HTERT RPE-1 (cell line): ENCODE results near the gene ZNHIT1.

Source experiments
- in situ Hi-C: fragments of 300-500 bp; cut with MboI; formaldehyde crosslinking; loops from 4 replicates; pipeline ENCODE4 v1.14.3; 2020; ENCODE audit warnings: low sequenced_read_pairs

ZNHIT1 gene

GRCh38 chr7:101216860-101217387 is 1.0 kb upstream of the ZNHIT1 start:
- in situ Hi-C loops, result no loop called here

DNA sequence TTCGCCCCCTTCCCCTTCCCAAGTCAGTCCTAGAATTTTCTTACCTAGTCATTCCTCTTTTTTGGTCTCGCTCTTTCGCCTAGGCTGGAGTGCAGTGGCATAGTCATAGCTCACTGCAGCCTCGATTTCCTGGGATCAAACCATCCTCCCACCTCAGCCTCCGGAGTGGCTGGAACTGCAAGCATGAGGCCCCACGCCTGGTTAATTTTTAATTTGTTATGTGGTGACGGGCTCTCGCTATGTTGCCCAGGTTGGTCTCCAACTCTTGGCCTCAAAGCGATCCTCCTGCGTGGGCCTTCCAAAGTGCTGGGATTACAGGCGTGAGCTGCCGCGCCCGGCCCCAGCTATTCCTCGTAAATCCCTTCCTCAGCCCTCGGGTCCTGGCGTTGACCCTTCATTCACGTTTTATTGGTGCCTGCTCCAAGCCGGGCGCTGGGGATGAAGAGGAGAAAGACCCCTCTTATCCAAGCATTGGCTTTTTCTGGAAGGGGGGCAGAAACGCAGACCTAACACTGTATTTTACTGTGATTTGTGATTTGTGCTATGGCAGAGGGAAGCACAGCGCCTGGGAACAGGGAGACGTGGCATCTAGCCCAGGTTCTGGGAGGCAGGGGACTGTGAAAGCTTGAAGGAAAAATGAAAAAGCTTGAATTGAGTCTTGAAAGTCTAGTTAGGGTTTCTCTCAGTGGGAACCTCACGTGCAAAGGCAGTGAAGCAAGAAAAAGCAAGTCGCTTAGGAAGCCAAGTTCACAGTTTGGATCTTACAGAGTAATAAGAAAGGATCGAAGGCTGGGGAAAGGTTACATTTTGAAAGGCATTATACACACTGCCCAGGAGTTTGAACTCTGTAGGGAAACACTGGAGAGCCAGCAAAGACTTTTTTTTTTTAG is 516 bp downstream of the ZNHIT1 start:
- in situ Hi-C loops, result no loop called here

DNA sequence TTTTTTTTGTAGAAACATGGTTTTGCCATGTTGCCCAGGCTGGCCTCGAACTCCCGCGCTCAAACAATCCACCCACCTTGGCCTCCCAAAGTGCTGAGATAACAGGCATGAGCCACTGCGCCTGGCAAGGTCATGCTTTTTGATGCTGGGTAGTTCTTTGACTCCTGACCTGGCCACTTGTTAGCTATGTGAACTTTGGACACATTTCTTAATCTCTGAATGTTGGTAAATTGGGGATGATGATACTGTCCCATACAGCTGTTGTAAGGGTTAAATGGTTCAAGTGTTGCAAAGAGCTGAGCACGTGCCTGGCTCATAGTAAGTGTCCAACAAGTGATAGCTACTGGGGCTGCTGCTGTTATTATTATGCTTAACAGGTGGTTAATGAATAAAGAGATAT is 2.3 kb downstream of the ZNHIT1 start:
- in situ Hi-C loops, result no loop called here

DNA sequence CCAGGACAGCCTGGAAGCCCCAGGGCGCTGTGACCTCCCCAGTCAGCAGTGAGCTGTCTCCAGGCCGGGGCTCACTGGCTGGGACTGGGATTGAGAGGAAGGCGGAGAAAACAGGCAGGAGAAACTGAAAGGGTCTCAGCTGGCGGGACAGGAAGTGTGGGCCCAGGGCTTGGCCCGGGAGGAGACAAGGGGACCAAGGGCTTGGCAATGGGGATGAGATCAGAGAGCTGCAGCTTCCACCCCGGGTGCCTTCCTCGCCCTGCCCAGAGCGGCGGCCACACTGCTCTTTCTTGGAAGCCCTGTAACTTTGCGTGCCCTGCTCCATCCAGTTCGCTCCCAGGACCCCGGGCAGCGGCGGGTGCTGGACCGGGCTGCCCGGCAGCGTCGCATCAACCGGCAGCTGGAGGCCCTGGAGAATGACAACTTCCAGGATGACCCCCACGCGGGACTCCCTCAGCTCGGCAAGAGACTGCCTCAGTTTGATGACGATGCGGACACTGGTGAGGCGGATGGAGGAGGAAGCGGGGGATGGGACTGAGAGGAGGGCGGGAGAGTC is 4.4 kb downstream of the ZNHIT1 start:
- in situ Hi-C loops, result no loop called here

DNA sequence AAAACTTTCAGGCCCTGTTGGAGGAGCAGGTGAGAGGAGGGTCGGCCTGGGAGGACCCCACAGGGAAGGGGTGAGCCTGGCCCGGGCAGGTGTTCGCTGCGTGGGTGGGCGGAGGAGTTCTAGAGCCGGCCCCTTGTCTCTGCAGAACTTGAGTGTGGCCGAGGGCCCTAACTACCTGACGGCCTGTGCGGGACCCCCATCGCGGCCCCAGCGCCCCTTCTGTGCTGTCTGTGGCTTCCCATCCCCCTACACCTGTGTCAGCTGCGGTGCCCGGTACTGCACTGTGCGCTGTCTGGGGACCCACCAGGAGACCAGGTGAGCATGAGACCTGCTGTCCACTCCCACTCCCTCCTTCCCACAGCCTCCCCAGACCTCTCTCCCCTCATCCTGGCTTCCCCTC is 5.6 kb downstream of the ZNHIT1 start:
- in situ Hi-C loops, result no loop called here

DNA sequence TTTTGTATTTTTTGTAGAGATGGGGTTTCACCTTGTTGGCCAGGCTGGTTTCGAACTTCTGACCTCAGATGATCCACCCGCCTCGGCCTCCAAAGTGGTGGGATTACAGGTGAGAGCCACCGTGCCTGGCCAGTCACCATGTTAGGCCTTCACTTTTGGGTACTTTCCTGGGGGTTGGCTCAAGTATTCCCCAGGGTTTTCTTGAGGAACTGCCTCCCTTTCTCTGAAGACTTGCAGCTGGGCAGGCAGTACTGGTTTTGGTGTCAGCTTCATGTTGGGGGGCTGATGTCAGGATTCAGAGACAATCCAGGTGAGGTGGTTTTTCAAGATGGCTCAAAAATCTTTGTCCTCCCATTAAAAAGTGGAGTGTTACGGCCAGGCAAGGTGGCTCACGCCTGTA is 7.7 kb downstream of the ZNHIT1 start:
- in situ Hi-C loops, result no loop called here

- in situ Hi-C loops, result no loop called here
Observed at GRCh38 chr7:101226721-101227120, 8.8 kb downstream of the ZNHIT1 start.

GRCh38 chr7:101231644-101232043 is 13.7 kb downstream of the ZNHIT1 start:
- in situ Hi-C loops, result no loop called here

- in situ Hi-C loops, result no loop called here
Observed at GRCh38 chr7:101232141-101232850, 14.3 kb downstream of the ZNHIT1 start.

- in situ Hi-C loops, result no loop called here
Observed at GRCh38 chr7:101233907-101234547, 16.1 kb downstream of the ZNHIT1 start.

GRCh38 chr7:101234636-101235035 is 16.7 kb downstream of the ZNHIT1 start:
- in situ Hi-C loops, result no loop called here

GRCh38 chr7:101235050-101235449 is 17.1 kb downstream of the ZNHIT1 start:
- in situ Hi-C loops, result no loop called here

GRCh38 chr7:101235522-101235921 is 17.6 kb downstream of the ZNHIT1 start:
- in situ Hi-C loops, result no loop called here

DNA sequence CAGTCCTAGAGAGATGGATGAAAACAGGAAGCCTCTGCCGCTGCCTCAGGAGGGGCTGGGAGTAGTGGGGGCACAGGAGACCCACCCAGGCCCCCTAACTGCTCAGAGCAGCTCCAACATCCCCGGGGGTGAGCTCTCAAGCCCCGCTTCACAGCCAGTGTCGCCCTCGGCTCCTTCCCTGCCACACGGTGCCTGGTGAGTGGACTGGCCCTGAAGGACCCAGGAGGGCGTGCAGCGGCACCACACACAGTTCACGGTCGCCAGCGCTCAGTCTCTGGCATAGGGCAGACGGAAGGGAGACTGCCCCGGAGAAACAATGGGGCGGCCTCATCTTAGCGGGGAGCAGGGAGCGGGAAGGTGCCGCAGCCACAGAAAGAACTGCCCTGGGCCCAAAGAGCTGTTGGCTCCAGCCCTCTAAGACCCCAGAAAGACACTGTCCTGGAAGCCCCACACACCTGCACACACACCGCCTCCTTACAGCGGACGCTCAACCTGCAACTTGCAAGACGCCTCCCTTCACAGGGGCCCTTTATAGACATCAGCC is 18.4 kb downstream of the ZNHIT1 start:
- in situ Hi-C loops, result no loop called here

GRCh38 chr7:101237206-101238067 is 19.5 kb downstream of the ZNHIT1 start, which contains the start of gene CLDN15:
Gene CLDN15, minus strand, starts transcription at chr7:101237802. Its CDS starts 221 bp downstream, at chr7:101237581.
- in situ Hi-C loops, result no loop called here

- in situ Hi-C loops, result no loop called here
Observed at GRCh38 chr7:101238226-101239182, 20.5 kb downstream of the ZNHIT1 start.

- in situ Hi-C loops, result no loop called here
Observed at GRCh38 chr7:101239191-101239950, 21.4 kb downstream of the ZNHIT1 start.

- in situ Hi-C loops, result no loop called here
Observed at GRCh38 chr7:101239951-101240220, 21.9 kb downstream of the ZNHIT1 start.
